Esophagus muscularis mucosa (tissue), 4 donors: ENCODE measurements around the gene HOXB1. TPM values are rescaled to one million over a fixed set of nuclear protein-coding genes. Genes with fewer than 3 reads are reported as not detected.

ENCODE experiments used
- DNase-seq: peaks from one replicate; pipeline ENCODE4 v3.0.0-alpha.2; 2017; ENCODE audit errors: extremely low spot score
- H3K27ac ChIP-seq, 4 donors: fragments of 200-600 bp; sonication (generic); replicated peaks in 1 of 4; 1 replicate in 3 of 4; 2 replicates in 1 of 4; pipeline ENCODE4 v1.5.1; 2016 to 2019; ENCODE audit warnings: mild to moderate bottlenecking in 1 of 4
- H3K27me3 ChIP-seq, 4 donors: fragments of 200-600 bp; sonication (generic); one replicate each; pipeline versions ENCODE4 v1.5.1 to v1.6.0; 2016 to 2019
- H3K36me3 ChIP-seq, 4 donors: fragments of 200-600 bp; sonication (generic); one replicate each; pipeline ENCODE4 v1.5.1; 2016 to 2019
- H3K4me1 ChIP-seq, 4 donors: fragments of 200-600 bp; sonication (generic); one replicate each; pipeline ENCODE4 v1.5.1; 2016 to 2019
- H3K4me3 ChIP-seq, 4 donors: fragments of 200-600 bp; sonication (generic); 1 replicate in 2 of 4; 2 replicates in 2 of 4; pipeline ENCODE4 v1.5.1; 2016 to 2019; ENCODE audit warnings: mild to moderate bottlenecking in 4 of 4, moderate library complexity in 1 of 4
- H3K9me3 ChIP-seq, 4 donors: fragments of 200-600 bp; sonication (generic); 1 replicate in 3 of 4; 2 replicates in 1 of 4; pipeline ENCODE4 v1.5.1; 2016 to 2019
- EP300 ChIP-seq: sonication (generic); formaldehyde crosslinking; IDR thresholded peaks from one replicate; pipeline ENCODE4 v1.6.1; 2017; ENCODE audit warnings: antibody characterized with exemption
- POLR2A ChIP-seq: fragments of 450-650 bp; IDR thresholded peaks from one replicate; pipeline ENCODE4 v1.6.1; 2017; ENCODE audit warnings: antibody characterized with exemption, moderate library complexity, mild to moderate bottlenecking, low read depth
- POLR2AphosphoS5 ChIP-seq, 2 donors: sonication (generic); formaldehyde crosslinking; IDR thresholded peaks; one replicate each; pipeline ENCODE4 v1.6.1; 2017; ENCODE audit warnings: antibody characterized with exemption in 2 of 2
- WGBS: methylation state at CpG from one replicate; pipeline ENCODE4 v1.1.5; 2018; 5-methylcytosine and 5-hydroxymethylcytosine counted together
- intact Hi-C: fragments of 100-400 bp; cut with DNase I; formaldehyde crosslinking; loops from one replicate; pipeline ENCODE4 v1.15.1; 2023
- total RNA-seq, 4 donors: library from RNA; depleted of rRNA; stranded (reverse); fragments of >200 nt; gene quantifications; one replicate each; pipeline versions ENCODE4 v1.1.0 to v1.2.1, GENCODE V29; 2016
- TF ChIP-seq, protein P1 (sequence below), 3 experiments: fragments of 200-600 bp in 2 of 3; fragments of 450-650 bp in 1 of 3; sonication (generic) in 2 of 3; IDR thresholded peaks; one replicate each; pipeline ENCODE4 v1.5.1; 2017 to 2019; ENCODE audit warnings: antibody characterized with exemption in 3 of 3, mild to moderate bottlenecking in 2 of 3, moderate library complexity in 1 of 3

The HOXB1 gene
- total RNA-seq, 4 donors from 2014 or later = not detected

DNA sequence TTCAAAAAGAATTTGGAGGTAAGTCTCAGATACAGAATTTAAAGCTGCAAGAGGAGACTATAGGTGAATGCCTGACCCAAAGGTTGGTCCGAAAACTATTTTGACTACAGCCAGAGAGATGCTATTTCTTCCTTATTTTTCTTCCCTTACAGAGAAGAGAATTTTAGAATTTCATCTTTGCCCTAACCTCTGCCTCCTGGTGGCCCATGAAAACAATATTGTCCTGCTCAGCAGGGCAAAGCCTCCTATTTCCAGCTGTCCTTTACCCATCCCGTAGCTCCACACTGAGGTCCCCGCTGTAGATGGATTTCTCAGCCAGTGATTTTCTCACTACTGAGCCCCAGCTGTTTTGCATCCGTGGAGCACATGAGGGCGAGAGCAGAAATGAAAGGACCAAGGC lies 24.6 kb downstream of the HOXB1 start:
- Histone ChIP-seq H3K4me1 (peaks cover 0 to 24% (median 8%) of the 10 kb centered on the region in 4 donors), H3K4me3 (no peak overlapping the region), H3K27me3 (no peaks in the 10 kb centered on the region), H3K36me3 (no peaks in the 10 kb centered on the region), H3K9me3 (no peaks in the 10 kb centered on the region), H3K27ac (no peak overlapping the region)
- 70% methylated on average over 5 of the region's 5 CpGs for WGBS
- no peak for TF ChIP-seq POLR2AphosphoS5 (IDR thresholded peaks at IDR 0.05)
- intact Hi-C loops = no loop called here
- no peak for DNase-seq

- Histone ChIP-seq H3K27me3 (no peaks in the 10 kb centered on the region), H3K4me3 (no peak overlapping the region), H3K4me1 (peaks cover 0 to 29% (median 12%) of the 10 kb centered on the region in 4 donors), H3K27ac (no peak overlapping the region), H3K36me3 (no peaks in the 10 kb centered on the region), H3K9me3 (no peaks in the 10 kb centered on the region)
- intact Hi-C loops = no loop called here
- WGBS = 28% methylated on average over 1 of the region's 1 CpG
- DNase-seq = no peak
- peak; percentile 46 to 68 for TF ChIP-seq POLR2AphosphoS5 (IDR thresholded peaks at IDR 0.05)
- TF ChIP-seq POLR2A = no peak
- TF ChIP-seq, protein P1, sequence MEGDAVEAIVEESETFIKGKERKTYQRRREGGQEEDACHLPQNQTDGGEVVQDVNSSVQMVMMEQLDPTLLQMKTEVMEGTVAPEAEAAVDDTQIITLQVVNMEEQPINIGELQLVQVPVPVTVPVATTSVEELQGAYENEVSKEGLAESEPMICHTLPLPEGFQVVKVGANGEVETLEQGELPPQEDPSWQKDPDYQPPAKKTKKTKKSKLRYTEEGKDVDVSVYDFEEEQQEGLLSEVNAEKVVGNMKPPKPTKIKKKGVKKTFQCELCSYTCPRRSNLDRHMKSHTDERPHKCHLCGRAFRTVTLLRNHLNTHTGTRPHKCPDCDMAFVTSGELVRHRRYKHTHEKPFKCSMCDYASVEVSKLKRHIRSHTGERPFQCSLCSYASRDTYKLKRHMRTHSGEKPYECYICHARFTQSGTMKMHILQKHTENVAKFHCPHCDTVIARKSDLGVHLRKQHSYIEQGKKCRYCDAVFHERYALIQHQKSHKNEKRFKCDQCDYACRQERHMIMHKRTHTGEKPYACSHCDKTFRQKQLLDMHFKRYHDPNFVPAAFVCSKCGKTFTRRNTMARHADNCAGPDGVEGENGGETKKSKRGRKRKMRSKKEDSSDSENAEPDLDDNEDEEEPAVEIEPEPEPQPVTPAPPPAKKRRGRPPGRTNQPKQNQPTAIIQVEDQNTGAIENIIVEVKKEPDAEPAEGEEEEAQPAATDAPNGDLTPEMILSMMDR (IDR thresholded peaks at IDR 0.05) = no peak
Measured at GRCh38 chr17:48505788-48506187, 25.0 kb downstream of the HOXB1 start.

- DNase-seq = no peak
- TF ChIP-seq POLR2A (no peak), POLR2AphosphoS5 (IDR thresholded peaks at IDR 0.05) (no peak), EP300 (no peak)
- TF ChIP-seq, protein P1 (IDR thresholded peaks at IDR 0.05) = no peak
- Histone ChIP-seq H3K4me1 (peaks cover 0 to 35% (median 16%) of the 10 kb centered on the region in 4 donors), H3K36me3 (no peaks in the 10 kb centered on the region), H3K27me3 (no peaks in the 10 kb centered on the region), H3K9me3 (no peaks in the 10 kb centered on the region), H3K27ac (no peak overlapping the region), H3K4me3 (no peak overlapping the region)
- intact Hi-C loops = no loop called here
- 90% methylated on average over 2 of the region's 2 CpGs for WGBS
Measured at GRCh38 chr17:48504953-48505352, 25.9 kb downstream of the HOXB1 start.

GRCh38 chr17:48503747-48504146 lies 27.1 kb downstream of the HOXB1 start:
- Histone ChIP-seq H3K4me3 (no peak overlapping the region), H3K27me3 (no peaks in the 10 kb centered on the region), H3K4me1 (peaks cover 0 to 35% (median 16%) of the 10 kb centered on the region in 4 donors), H3K9me3 (no peaks in the 10 kb centered on the region), H3K27ac (peak overlapping the region in 2 of 4 donors; percentile 11 to 56), H3K36me3 (no peaks in the 10 kb centered on the region)
- TF ChIP-seq, protein P1 (IDR thresholded peaks at IDR 0.05) = no peak
- TF ChIP-seq POLR2AphosphoS5 (IDR thresholded peaks at IDR 0.05) = no peak
- no peak for TF ChIP-seq EP300
- TF ChIP-seq POLR2A = no peak
- intact Hi-C loops = no loop called here
- no peak for DNase-seq
- 63% methylated on average over 5 of the region's 5 CpGs for WGBS

DNA sequence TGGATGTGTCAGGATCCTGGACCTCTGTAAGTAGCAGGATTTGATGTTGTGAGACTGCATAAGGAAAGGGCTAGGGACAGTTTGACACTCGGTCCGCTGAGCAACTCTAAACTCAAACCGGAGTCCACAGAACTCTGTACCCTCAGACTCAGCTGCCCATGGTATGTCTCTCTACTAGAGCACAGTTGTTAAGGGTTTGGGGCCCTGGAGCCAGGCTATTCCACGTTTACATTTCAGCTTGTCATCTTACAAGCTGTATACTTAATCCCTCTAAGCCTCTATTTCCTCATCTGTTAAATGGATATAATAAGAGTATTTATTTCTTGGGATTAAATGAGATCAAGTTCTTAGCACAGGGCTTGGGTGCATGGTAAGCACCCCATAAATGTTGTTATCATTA lies 27.9 kb downstream of the HOXB1 start:
- TF ChIP-seq POLR2A = no peak
- TF ChIP-seq POLR2AphosphoS5 (IDR thresholded peaks at IDR 0.05) = no peak
- TF ChIP-seq EP300 = no peak
- Histone ChIP-seq H3K27ac (no peak overlapping the region), H3K36me3 (no peaks in the 10 kb centered on the region), H3K27me3 (no peaks in the 10 kb centered on the region), H3K4me3 (no peak overlapping the region), H3K9me3 (no peaks in the 10 kb centered on the region), H3K4me1 (peaks cover 0 to 35% (median 17%) of the 10 kb centered on the region in 4 donors)
- no peak for DNase-seq
- WGBS = 84% methylated on average over 4 of the region's 4 CpGs
- intact Hi-C loops = no loop called here

GRCh38 chr17:48502312-48502711 lies 28.5 kb downstream of the HOXB1 start:
- Histone ChIP-seq H3K27ac (no peak overlapping the region), H3K36me3 (no peaks in the 10 kb centered on the region), H3K9me3 (no peaks in the 10 kb centered on the region), H3K4me1 (peaks cover 0 to 35% (median 17%) of the 10 kb centered on the region in 4 donors), H3K4me3 (no peak overlapping the region), H3K27me3 (no peaks in the 10 kb centered on the region)
- WGBS = 80% methylated on average over 1 of the region's 2 CpGs
- TF ChIP-seq POLR2AphosphoS5 (IDR thresholded peaks at IDR 0.05) (no peak), POLR2A (no peak)
- intact Hi-C loops = no loop called here
- no peak for DNase-seq
